AG10803 (cell line): Measurements from ENCODE around the gene UNC5B.
"Not testable (repeated sequence)": the region's sequence is repeated elsewhere in the genome, so short reads cannot be mapped to it uniquely, and the experiment has no call there.

Experiments
- DNase-seq: peaks from one replicate; pipeline ENCODE4 v3.0.0; 2010; ENCODE audit warnings: low read depth
- H3K4me3 ChIP-seq: 2 replicates; pipeline ENCODE4 v1.5.1; 2011; ENCODE audit warnings: mild to moderate bottlenecking, low read length, control low read depth
- CTCF ChIP-seq: conservative IDR thresholded peaks from 2 replicates; pipeline ENCODE4 v1.5.1; 2011; ENCODE audit warnings: mild to moderate bottlenecking, low read length, control low read depth, inconsistent platforms

The UNC5B gene

GRCh38 chr10:71269301-71270288, 57.2 kb downstream of the UNC5B start:
- no peak overlapping the region for H3K4me3 ChIP-seq
- peak; percentile 41 for DNase-seq
- TF ChIP-seq CTCF: no peak

GRCh38 chr10:71270301-71271220, 58.2 kb downstream of the UNC5B start:
- H3K4me3 ChIP-seq: no peak overlapping the region
- DNase-seq: peak; percentile 80
- TF ChIP-seq CTCF: peak; percentile 84

- TF ChIP-seq CTCF: no peak
- no peak for DNase-seq
- H3K4me3 ChIP-seq: no peak overlapping the region
Measured at GRCh38 chr10:71271662-71272055, 59.3 kb downstream of the UNC5B start.

- peak; percentile 68 for DNase-seq
- no peak overlapping the region for H3K4me3 ChIP-seq
- no peak for TF ChIP-seq CTCF
Measured at GRCh38 chr10:71272056-71272771, 59.8 kb downstream of the UNC5B start.

GRCh38 chr10:71272974-71273373, 60.6 kb downstream of the UNC5B start:
- DNase-seq, H3K4me3 ChIP-seq: not testable (repeated sequence)

- no peak for TF ChIP-seq CTCF
- no peak overlapping the region for H3K4me3 ChIP-seq
Measured at GRCh38 chr10:71273506-71273905, 61.1 kb downstream of the UNC5B start.

More at GRCh38 chr10:71273506-71273905, 61.1 kb downstream of the UNC5B start:
- no peak for DNase-seq
